ENCODE results near the gene JAKMIP1. TPM values are rescaled to one million over a fixed set of nuclear protein-coding genes. Genes with fewer than 3 reads are reported as not detected.

JAKMIP1 gene
- total RNA-seq, 6 donors from 2014 or later: 0.40 to 6.8 (median 1.0) TPM

GRCh38 chr4:6226506-6226905 is 26.2 kb upstream of the JAKMIP1 start:
- WGBS, 2 donors: 78 to 87% methylated on average over 3 to 7 of the region's 7 CpGs
- H3K27me3 ChIP-seq: peaks cover 0 to 11% (median 5%) of the 10 kb centered on the region in 4 donors
- no peak for ATAC-seq (ENCODE audit: low FRiP score in 2 of 2)
- peaks cover 5 to 13% (median 7%) of the 10 kb centered on the region in 4 donors for H3K9me3 ChIP-seq
- no peak overlapping the region for H3K27ac ChIP-seq
- no peak for TF ChIP-seq EP300 (IDR thresholded peaks at IDR 0.05)
- no peak for DNase-seq
- no peak overlapping the region for H3K4me3 ChIP-seq
- peaks cover 0 to 8% (median 5%) of the 10 kb centered on the region in 4 donors for H3K4me1 ChIP-seq
- no peaks in the 10 kb centered on the region for H3K36me3 ChIP-seq

- no peak for TF ChIP-seq EP300 (IDR thresholded peaks at IDR 0.05)
- no peak for TF ChIP-seq POLR2A (IDR thresholded peaks at IDR 0.05)
- no peak for TF ChIP-seq POLR2AphosphoS5 (IDR thresholded peaks at IDR 0.05)
- no peak for TF ChIP-seq CTCF (IDR thresholded peaks at IDR 0.05)
- Histone ChIP-seq H3K27me3 (peaks cover 0 to 18% (median 6%) of the 10 kb centered on the region in 4 donors), H3K9me3 (peaks cover 5 to 13% (median 7%) of the 10 kb centered on the region in 4 donors), H3K4me1 (peaks cover 0 to 11% (median 6%) of the 10 kb centered on the region in 4 donors), H3K27ac (no peak overlapping the region), H3K36me3 (no peaks in the 10 kb centered on the region), H3K4me3 (no peak overlapping the region)
- ATAC-seq (ENCODE audit: low FRiP score in 2 of 2) (no peak), DNase-seq (no peak)
- WGBS, 2 donors: 38 to 46% methylated on average over 6 to 7 of the region's 7 CpGs
Observed at GRCh38 chr4:6225469-6225868, 25.1 kb upstream of the JAKMIP1 start.

GRCh38 chr4:6224735-6225134 is 24.4 kb upstream of the JAKMIP1 start:
- TF ChIP-seq CTCF (IDR thresholded peaks at IDR 0.05) (no peak), POLR2AphosphoS5 (IDR thresholded peaks at IDR 0.05) (no peak), POLR2A (IDR thresholded peaks at IDR 0.05) (no peak), EP300 (IDR thresholded peaks at IDR 0.05) (no peak)
- WGBS, 2 donors: 66 to 90% methylated on average over 3 of the region's 3 CpGs
- Histone ChIP-seq H3K4me1 (peaks cover 0 to 11% (median 6%) of the 10 kb centered on the region in 4 donors), H3K27ac (no peak overlapping the region), H3K4me3 (no peak overlapping the region), H3K36me3 (no peaks in the 10 kb centered on the region), H3K9me3 (peaks cover 5 to 13% (median 7%) of the 10 kb centered on the region in 4 donors), H3K27me3 (peaks cover 0 to 18% (median 6%) of the 10 kb centered on the region in 4 donors)
- DNase-seq (no peak), ATAC-seq (ENCODE audit: low FRiP score in 2 of 2) (no peak)

GRCh38 chr4:6222761-6223292 is 22.5 kb upstream of the JAKMIP1 start:
- no peaks in the 10 kb centered on the region for H3K36me3 ChIP-seq
- no peak for ATAC-seq (ENCODE audit: low FRiP score in 2 of 2)

More at GRCh38 chr4:6222761-6223292, 22.5 kb upstream of the JAKMIP1 start:
- 68 to 75% methylated on average over 9 to 10 of the region's 10 CpGs for WGBS, 2 donors
- peaks cover 5 to 13% (median 7%) of the 10 kb centered on the region in 4 donors for H3K9me3 ChIP-seq
- DNase-seq: no peak
- peaks cover 0 to 11% (median 6%) of the 10 kb centered on the region in 4 donors for H3K4me1 ChIP-seq
- H3K27ac ChIP-seq: no peak overlapping the region
- TF ChIP-seq POLR2A (IDR thresholded peaks at IDR 0.05): no peak
- TF ChIP-seq CTCF (IDR thresholded peaks at IDR 0.05): no peak
- no peak for TF ChIP-seq EP300 (IDR thresholded peaks at IDR 0.05)
- TF ChIP-seq POLR2AphosphoS5 (IDR thresholded peaks at IDR 0.05): no peak
- peaks cover 0 to 18% (median 6%) of the 10 kb centered on the region in 4 donors for H3K27me3 ChIP-seq
- no peak overlapping the region for H3K4me3 ChIP-seq

Measured in upper lobe of left lung (tissue), 6 donors.